Measurements from ENCODE around the gene PHAF1.

- no peak for TF ChIP-seq CTCF (conservative IDR thresholded peaks at IDR 0.05 in 1 of 2, IDR thresholded peaks at IDR 0.05 in 1 of 2; ENCODE audit: low read depth in 1 of 2, low read length in 2 of 2)
- no peak for TF ChIP-seq EZH2 (IDR thresholded peaks at IDR 0.05; ENCODE audit: low read length, missing control alignments)
Measured at GRCh38 chr16:67093098-67093726, 16.5 kb upstream of the PHAF1 start.
